K562 (cell line): ENCODE results near the gene TM7SF3. TPM values are rescaled to one million over a fixed set of nuclear protein-coding genes. Genes with fewer than 3 reads are reported as not detected.

ENCODE experiments used
- CHD7 ChIP-seq: fragments of 200-600 bp; sonication (generic); IDR thresholded peaks from one replicate; pipeline ENCODE4 v1.6.1; 2012; ENCODE audit warnings: mild to moderate bottlenecking, low read depth, low read length, inconsistent platforms
- E2F8 ChIP-seq: fragments of 450-650 bp; IDR thresholded peaks from 2 replicates; pipeline ENCODE4 v1.7.1; 2018; ENCODE audit warnings: mild to moderate bottlenecking, low read depth; ENCODE audit not compliant: partially characterized antibody
- FOXK2 ChIP-seq, 2 experiments: fragments of 450-650 bp; IDR thresholded peaks in 1 of 2; conservative IDR thresholded peaks in 1 of 2; 2 replicates each; pipeline ENCODE4 v1.6.1; 2016; ENCODE audit warnings: low read depth in 2 of 2, mild to moderate bottlenecking in 1 of 2
- NFE2 ChIP-seq: IDR thresholded peaks from 2 replicates; pipeline ENCODE4 v1.6.1; 2014; ENCODE audit warnings: antibody characterized with exemption, low read depth
- SETDB1 ChIP-seq: IDR thresholded peaks from one replicate; pipeline ENCODE4 v1.6.1; 2012; ENCODE audit warnings: low read length, control low read depth, inconsistent platforms
- SRSF1 ChIP-seq: fragments of 200-400 bp; formaldehyde crosslinking; IDR thresholded peaks from 2 replicates; pipeline ENCODE4 v1.6.1; 2017; ENCODE audit warnings: mild to moderate bottlenecking, low read depth, low read length, moderate library complexity
- STAT5B ChIP-seq: fragments of 250-450 bp; sonication (Bioruptor Pico); IDR thresholded peaks from 2 replicates; pipeline ENCODE4 v1.8.0; 2021; ENCODE audit warnings: mild to moderate bottlenecking, inconsistent platforms
- ZNF507 ChIP-seq: conservative IDR thresholded peaks from 2 replicates; pipeline ENCODE4 v1.6.1; 2017; ENCODE audit warnings: missing genetic modification characterization, missing compliant biosample characterization
- ZNF778 ChIP-seq: fragments of 450-650 bp; formaldehyde crosslinking; IDR thresholded peaks from 2 replicates; pipeline ENCODE4 v1.4.0; 2020; ENCODE audit warnings: mild to moderate bottlenecking, moderate library complexity
- polyA plus RNA-seq, 8 experiments: library from polyadenylated mRNA; depleted of rRNA in 4 of 8; stranded (reverse) in 5 of 8; unstranded in 3 of 8; fragments of >200 nt; fragmentation: Nextera tagmentation in 2 of 8; fragmentation: Illumina TruSeq in 1 of 8; extraction: Ambion mirVana in 2 of 8; extraction: Trizol in 1 of 8; gene quantifications; 2 replicates each; pipeline versions ENCODE4 v1.2.1 to v1.2.3, GENCODE V29; 2011 to 2014; ENCODE audit warnings: inconsistent platforms in 1 of 8, missing spikeins in 1 of 8
- total RNA-seq, 7 experiments: library from RNA; depleted of rRNA in 6 of 7; stranded (reverse); fragments of >200 nt in 6 of 7; fragmentation: Illumina TruSeq in 2 of 7; extraction: Trizol in 2 of 7; gene quantifications; 2 replicates each; pipeline versions ENCODE4 v1.2.1 to v1.2.3, GENCODE V29; 2011 to 2021; ENCODE audit warnings: low replicate concordance in 1 of 7

TM7SF3 gene
- total and polyA plus RNA-seq, 9 of the 15 experiments (the other 6 are each of a cell fraction or from before 2014, with no cell fraction given) = 9.3 to 90.4 (median 24.8) TPM

GRCh38 chr12:27048822-27049752 is 34.9 kb upstream of the TM7SF3 start (continued):
- TF ChIP-seq SRSF1 = no peak
- TF ChIP-seq STAT5B (CRISPR knock-in tag) = no peak
- TF ChIP-seq E2F8 = no peak
- no peak; the same call in 1 of the 2 replicates for TF ChIP-seq ZNF507 (tag)
- TF ChIP-seq SETDB1 = no peak
- no peak for TF ChIP-seq ZNF778 (CRISPR knock-in tag)
- peak; percentile 95 for TF ChIP-seq NFE2
- peak; percentile 17 to 29; a peak in 1 of 4 replicates for TF ChIP-seq FOXK2 (conservative IDR thresholded peaks at IDR 0.05 in 1 of 2, IDR thresholded peaks at IDR 0.05 in 1 of 2; ENCODE audit: low read depth in 2 of 2)
- TF ChIP-seq CHD7 = no peak
